HEK293 (cell line): Measurements from ENCODE around the gene DUSP3.

Experiments used
- CTCF ChIA-PET: fragments of 350-600 bp; formaldehyde crosslinking; extraction: SDS; loops from one replicate; lab custom pipeline; 2021; ENCODE audit warnings: antibody characterized with exemption; lab: Yijun Ruan, JAX
- POLR2A ChIA-PET: fragments of 300-600 bp; formaldehyde crosslinking; extraction: SDS; loops from one replicate; lab custom pipeline; 2020; ENCODE audit warnings: antibody characterized with exemption, inconsistent platforms; lab: Yijun Ruan, JAX
- H3K27ac ChIP-seq: fragments of 200-500 bp; sonication (Bioruptor generic); 2 replicates; pipeline ENCODE4 v1.5.1; 2014; ENCODE audit warnings: low read depth, low read length, control low read depth, inconsistent platforms; ENCODE audit errors: extremely low read depth
- H3K36me3 ChIP-seq, 2 experiments: fragments of 200-500 bp in 1 of 2; sonication (Bioruptor generic) in 1 of 2; 1 replicate in 1 of 2; 2 replicates in 1 of 2; pipeline ENCODE4 v1.5.1; 2014 to 2017; ENCODE audit warnings: inconsistent platforms in 2 of 2, low read length in 2 of 2; ENCODE audit not compliant: control insufficient read depth in 2 of 2, insufficient read depth in 1 of 2
- H3K4me1 ChIP-seq: fragments of 200-500 bp; sonication (Bioruptor generic); 2 replicates; pipeline ENCODE4 v1.5.1; 2014; ENCODE audit warnings: mild to moderate bottlenecking, low read length, inconsistent platforms; ENCODE audit not compliant: control insufficient read depth, insufficient read depth
- H3K4me3 ChIP-seq: 2 replicates; pipeline ENCODE4 v1.5.1; 2011; ENCODE audit warnings: low read depth, mild to moderate bottlenecking, control low read depth, low read length, moderate library complexity
- H3K9me3 ChIP-seq: fragments of 200-500 bp; sonication (Bioruptor generic); 2 replicates; pipeline ENCODE4 v1.5.1; 2014; ENCODE audit warnings: low read depth, low read length, inconsistent platforms; ENCODE audit not compliant: control insufficient read depth, insufficient read depth
- IKZF3 ChIP-seq: fragments of 450-650 bp; IDR thresholded peaks from 2 replicates; pipeline ENCODE4 v1.5.0; 2018; ENCODE audit warnings: missing biosample characterization, mild to moderate bottlenecking, missing genetic modification characterization, moderate library complexity
- MZF1 ChIP-seq: fragments of 450-650 bp; formaldehyde crosslinking; IDR thresholded peaks from 2 replicates; pipeline ENCODE4 v1.5.1; 2017; ENCODE audit warnings: missing biosample characterization, missing genetic modification characterization, borderline replicate concordance
- PRDM6 ChIP-seq: fragments of 450-650 bp; formaldehyde crosslinking; IDR thresholded peaks from 2 replicates; pipeline ENCODE4 v1.5.1; 2017; ENCODE audit warnings: missing biosample characterization, missing genetic modification characterization
- REPIN1 ChIP-seq: fragments of 450-650 bp; formaldehyde crosslinking; IDR thresholded peaks from 2 replicates; pipeline ENCODE4 v1.5.1; 2017; ENCODE audit warnings: missing biosample characterization, missing genetic modification characterization, low read depth
- SP2 ChIP-seq: fragments of 450-650 bp; formaldehyde crosslinking; IDR thresholded peaks from 2 replicates; pipeline ENCODE4 v1.5.1; 2016; ENCODE audit warnings: missing biosample characterization, missing genetic modification characterization
- ZBTB44 ChIP-seq: fragments of 450-650 bp; IDR thresholded peaks from 2 replicates; pipeline ENCODE4 v1.5.1; 2018; ENCODE audit warnings: missing biosample characterization, mild to moderate bottlenecking, missing genetic modification characterization
- ZFHX2 ChIP-seq: fragments of 450-650 bp; formaldehyde crosslinking; conservative IDR thresholded peaks from 2 replicates; pipeline ENCODE4 v1.5.1; 2016; ENCODE audit warnings: missing biosample characterization, missing genetic modification characterization
- ZNF354C ChIP-seq: fragments of 450-650 bp; formaldehyde crosslinking; IDR thresholded peaks from 2 replicates; pipeline ENCODE4 v1.5.1; 2016; ENCODE audit warnings: missing biosample characterization, missing genetic modification characterization, low read depth, borderline replicate concordance
- ZNF362 ChIP-seq: fragments of 450-650 bp; formaldehyde crosslinking; IDR thresholded peaks from 2 replicates; pipeline ENCODE4 v1.5.1; 2016; ENCODE audit warnings: missing biosample characterization, missing genetic modification characterization
- ZNF513 ChIP-seq: fragments of 450-650 bp; IDR thresholded peaks from 2 replicates; pipeline ENCODE4 v1.5.1; 2018; ENCODE audit warnings: missing biosample characterization, missing genetic modification characterization
- ZNF521 ChIP-seq: fragments of 450-650 bp; formaldehyde crosslinking; IDR thresholded peaks from 2 replicates; pipeline ENCODE4 v1.5.1; 2017; ENCODE audit warnings: missing biosample characterization, mild to moderate bottlenecking, missing genetic modification characterization
- ZNF555 ChIP-seq: fragments of 450-650 bp; formaldehyde crosslinking; conservative IDR thresholded peaks from 2 replicates; pipeline ENCODE4 v1.5.1; 2017; ENCODE audit warnings: missing biosample characterization, mild to moderate bottlenecking, missing genetic modification characterization, inconsistent platforms
- ZNF624 ChIP-seq: fragments of 450-650 bp; formaldehyde crosslinking; IDR thresholded peaks from 2 replicates; pipeline ENCODE4 v1.5.1; 2017; ENCODE audit warnings: missing biosample characterization, missing genetic modification characterization
- ZNF707 ChIP-seq: fragments of 450-650 bp; formaldehyde crosslinking; IDR thresholded peaks from 2 replicates; pipeline ENCODE4 v1.5.1; 2016; ENCODE audit warnings: missing biosample characterization, missing genetic modification characterization
- ZNF747 ChIP-seq: fragments of 450-650 bp; formaldehyde crosslinking; IDR thresholded peaks from 2 replicates; pipeline ENCODE4 v1.5.1; 2016; ENCODE audit warnings: missing biosample characterization, missing genetic modification characterization
- ZNF791 ChIP-seq: fragments of 450-650 bp; formaldehyde crosslinking; IDR thresholded peaks from 2 replicates; pipeline ENCODE4 v1.5.1; 2016; ENCODE audit warnings: missing biosample characterization, missing genetic modification characterization

DUSP3 gene

GRCh38 chr17:43756201-43756600 is 22.6 kb downstream of the DUSP3 start:
- Histone ChIP-seq H3K36me3 (no peaks in the 10 kb centered on the region), H3K9me3 (no peaks in the 10 kb centered on the region), H3K4me3 (no peak overlapping the region), H3K27ac (no peak overlapping the region), H3K4me1 (peaks cover 5% of the 10 kb centered on the region; the same call in 1 of the 2 replicates)
- TF ChIP-seq IKZF3 (tag by site-specific recombination) (no peak), ZNF354C (tag by site-specific recombination) (no peak), ZNF555 (tag by site-specific recombination) (no peak), ZNF707 (tag by site-specific recombination) (no peak), ZNF513 (tag by site-specific recombination) (no peak), SP2 (tag by site-specific recombination) (no peak), PRDM6 (tag by site-specific recombination) (no peak), ZNF521 (tag by site-specific recombination) (no peak), ZBTB44 (no peak), REPIN1 (tag by site-specific recombination) (no peak), MZF1 (tag by site-specific recombination) (no peak), ZNF747 (tag by site-specific recombination) (no peak), ZNF624 (tag by site-specific recombination) (no peak), ZNF362 (tag by site-specific recombination) (no peak)
- POLR2A ChIA-PET: no interaction called here
- CTCF ChIA-PET: interaction anchor here (0.6 to 6.9 kb wide), 3 partner anchors 11 to 201 kb away, joined by 3 to 132 read pairs (median 30); no protein-coding TSS in a partner anchor

- no peak overlapping the region for H3K4me3 ChIP-seq
- no peak overlapping the region for H3K27ac ChIP-seq
- POLR2A ChIA-PET: no interaction called here
- no peaks in the 10 kb centered on the region for H3K36me3 ChIP-seq
- CTCF ChIA-PET: interaction anchor here (0.6 to 6.9 kb wide), 3 partner anchors 11 to 201 kb away, joined by 3 to 132 read pairs (median 30); no protein-coding TSS in a partner anchor
- peaks cover 5% of the 10 kb centered on the region; the same call in 1 of the 2 replicates for H3K4me1 ChIP-seq
- H3K9me3 ChIP-seq: no peaks in the 10 kb centered on the region
- TF ChIP-seq MZF1 (tag by site-specific recombination) (no peak), ZNF791 (no peak)
Measured at GRCh38 chr17:43755389-43755875, 23.3 kb downstream of the DUSP3 start.

GRCh38 chr17:43754947-43755346 is 23.8 kb downstream of the DUSP3 start:
- CTCF ChIA-PET: interaction anchor here (0.6 to 1.1 kb wide), 2 partner anchors 13 to 17 kb away, joined by 3 to 4 read pairs; no protein-coding TSS in a partner anchor
- Histone ChIP-seq H3K9me3 (no peaks in the 10 kb centered on the region), H3K27ac (no peak overlapping the region), H3K36me3 (no peaks in the 10 kb centered on the region), H3K4me1 (peaks cover 5% of the 10 kb centered on the region; the same call in 1 of the 2 replicates), H3K4me3 (no peak overlapping the region)
- no peak for TF ChIP-seq ZNF624 (tag by site-specific recombination)
- peak; percentile 22 for TF ChIP-seq ZFHX2 (tag by site-specific recombination)
- POLR2A ChIA-PET: no interaction called here
